Measurements from ENCODE around the gene SPATA46.
"Not testable (repeated sequence)": the region's sequence is repeated elsewhere in the genome, so short reads cannot be mapped to it uniquely, and the experiment has no call there.

SPATA46 gene

DNA sequence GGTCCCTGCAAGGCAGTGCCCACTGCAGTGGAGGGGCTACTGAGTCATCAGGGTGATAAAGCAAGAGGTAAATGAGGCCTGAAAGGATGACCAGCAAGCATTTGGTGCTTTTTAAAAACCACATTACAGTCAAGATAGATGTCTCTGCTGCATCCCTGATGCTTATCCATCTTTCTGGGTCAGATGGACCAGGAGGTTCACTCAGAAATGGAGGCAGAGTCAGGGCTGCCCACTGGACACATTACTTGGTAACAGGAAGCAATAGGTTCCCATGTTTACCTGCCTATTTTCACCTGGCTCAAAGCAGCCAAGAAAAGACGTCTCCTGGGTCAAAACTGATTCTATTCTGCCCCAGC lies 3.6 kb downstream of the SPATA46 start:
- DNase-seq = no peak

DNA sequence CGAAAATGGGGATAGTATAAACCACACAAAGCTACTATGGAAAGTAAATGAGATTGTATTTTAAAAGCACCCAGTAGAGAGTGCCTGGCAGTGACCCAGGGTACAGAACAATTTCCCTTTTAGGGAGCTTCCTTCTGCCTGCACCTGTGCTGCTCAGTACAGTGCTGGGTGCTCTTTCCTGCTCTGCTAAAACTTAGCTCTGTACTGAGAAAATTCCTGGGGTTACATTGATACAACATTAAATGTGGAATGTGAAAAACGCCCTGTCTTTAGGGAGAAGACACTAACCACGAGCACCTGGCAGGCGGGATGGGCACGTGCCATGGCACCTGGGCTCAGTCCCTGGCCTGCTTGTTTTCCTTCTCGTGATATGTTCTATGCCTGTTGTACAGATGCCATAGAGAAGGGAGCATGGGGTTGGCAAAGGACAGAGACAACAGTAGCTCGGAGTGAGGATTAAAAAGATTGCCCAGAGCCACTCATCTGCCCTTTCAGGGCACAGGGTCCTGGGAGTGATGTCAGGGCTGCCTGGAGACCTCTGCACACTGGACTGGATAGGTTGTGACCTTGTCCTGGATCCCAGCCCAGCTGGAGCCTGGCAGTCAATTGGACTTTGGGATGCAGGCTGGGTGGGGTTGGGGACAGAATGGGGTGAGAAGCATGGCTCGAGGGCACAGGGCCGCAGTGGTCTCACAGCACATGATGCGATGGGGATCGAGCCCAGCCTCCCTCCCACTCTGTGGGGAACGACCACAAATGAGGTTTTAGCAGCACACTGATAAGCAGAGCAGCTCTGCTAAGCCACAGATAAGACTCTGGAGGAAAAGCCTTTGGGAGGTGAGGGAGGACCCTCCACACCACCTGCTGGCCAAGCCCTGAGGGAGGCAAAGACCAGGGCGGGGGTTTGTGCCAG lies 4.2 kb downstream of the SPATA46 start:
- DNase-seq = no peak

DNA sequence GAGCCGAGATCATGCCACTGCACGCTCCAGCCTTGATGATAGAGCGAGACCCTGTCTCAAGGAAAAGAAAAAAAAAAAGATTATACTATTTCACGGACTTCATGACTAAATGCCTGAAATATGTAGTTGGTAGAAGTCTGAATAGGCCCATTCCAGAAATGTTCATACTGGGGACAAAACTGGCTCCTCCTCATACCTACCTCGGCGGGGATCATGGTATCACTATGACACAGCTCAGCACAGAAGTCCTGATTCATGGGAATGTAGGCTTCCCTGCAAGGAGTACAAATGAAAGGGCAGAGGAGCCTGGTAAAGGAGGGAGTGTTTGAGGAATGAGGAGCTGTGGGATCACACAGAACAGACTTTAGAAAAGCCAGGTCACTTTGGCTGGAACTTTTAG lies 5.0 kb downstream of the SPATA46 start:
- no peak for DNase-seq

DNA sequence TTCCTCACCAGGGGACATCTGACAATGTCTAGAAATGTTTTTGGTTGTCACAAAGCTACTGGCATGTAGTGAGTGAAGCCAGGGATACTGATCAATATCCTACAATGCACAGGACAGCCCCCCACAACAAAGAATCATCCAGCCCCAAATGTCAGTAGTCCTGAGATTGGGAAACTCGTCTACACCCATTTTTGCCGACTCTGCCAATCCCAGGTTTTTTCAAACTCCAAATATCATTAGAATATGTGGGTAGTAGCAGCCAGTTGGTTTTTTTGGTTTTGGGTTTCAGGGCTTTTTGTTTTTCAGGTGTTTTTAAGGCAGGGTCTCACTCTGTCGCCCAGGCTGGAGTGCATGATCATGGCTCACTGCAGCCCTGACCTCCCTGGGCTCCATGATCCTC lies 5.9 kb downstream of the SPATA46 start:
- DNase-seq = no peak

DNA sequence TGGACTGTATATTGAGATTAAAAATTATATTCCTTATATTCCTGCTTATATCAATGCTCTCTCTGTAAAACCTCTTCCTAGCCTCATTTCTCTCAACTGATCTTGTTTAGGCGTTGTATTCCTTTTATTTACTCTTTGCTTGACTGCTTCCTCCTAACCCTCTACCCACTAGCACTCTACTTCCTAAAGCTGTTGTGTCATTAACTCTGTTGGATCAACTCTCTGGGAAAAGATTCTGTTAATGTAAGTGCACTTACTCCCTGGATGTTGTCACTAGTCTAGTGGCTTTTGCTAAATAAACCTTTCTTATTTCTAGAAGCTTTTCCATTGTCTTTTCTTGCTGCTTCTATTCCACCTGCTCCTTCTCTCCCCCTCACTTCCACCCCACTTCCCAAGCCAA lies 6.5 kb downstream of the SPATA46 start:
- DNase-seq = no peak

DNA sequence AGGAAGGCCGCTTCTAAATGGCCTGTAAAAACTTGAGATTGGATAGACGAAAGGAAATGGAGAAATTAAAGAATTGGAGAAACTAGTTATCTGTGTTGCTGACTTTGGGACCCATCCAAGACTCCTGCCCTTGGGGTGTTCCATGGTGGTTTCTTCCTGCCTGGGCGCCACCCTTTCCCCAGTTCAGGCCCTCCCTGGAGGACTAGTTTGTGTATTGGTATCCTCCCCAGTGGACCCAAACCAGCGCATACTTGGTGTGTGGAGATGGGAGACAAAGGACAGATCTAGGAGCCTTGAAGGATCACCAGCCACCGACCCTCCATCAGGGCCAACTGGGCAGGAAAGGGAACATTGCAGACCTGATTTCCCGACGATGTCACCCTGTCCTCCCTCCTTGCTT lies 7.1 kb downstream of the SPATA46 start:
- no peak for DNase-seq

DNA sequence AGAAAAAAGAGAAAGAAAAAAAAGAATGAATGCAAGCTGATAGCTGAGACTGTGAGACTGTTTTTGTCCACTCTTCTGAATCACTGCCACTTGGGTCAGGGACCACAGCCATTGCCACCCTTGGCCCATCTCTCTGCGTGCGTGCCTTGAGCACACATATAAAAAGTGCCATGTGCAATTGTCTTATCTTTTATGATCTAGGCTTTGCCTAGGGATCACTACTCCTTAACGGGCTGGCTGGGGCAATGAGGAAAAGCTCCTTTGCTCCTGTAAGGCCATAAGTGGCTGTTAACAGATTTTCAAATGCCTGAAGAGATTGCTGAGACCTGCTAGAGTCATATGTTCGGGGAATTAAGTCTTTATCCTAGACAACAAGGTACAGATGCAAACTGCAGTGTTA lies 8.2 kb downstream of the SPATA46 start:
- no peak for DNase-seq

DNA sequence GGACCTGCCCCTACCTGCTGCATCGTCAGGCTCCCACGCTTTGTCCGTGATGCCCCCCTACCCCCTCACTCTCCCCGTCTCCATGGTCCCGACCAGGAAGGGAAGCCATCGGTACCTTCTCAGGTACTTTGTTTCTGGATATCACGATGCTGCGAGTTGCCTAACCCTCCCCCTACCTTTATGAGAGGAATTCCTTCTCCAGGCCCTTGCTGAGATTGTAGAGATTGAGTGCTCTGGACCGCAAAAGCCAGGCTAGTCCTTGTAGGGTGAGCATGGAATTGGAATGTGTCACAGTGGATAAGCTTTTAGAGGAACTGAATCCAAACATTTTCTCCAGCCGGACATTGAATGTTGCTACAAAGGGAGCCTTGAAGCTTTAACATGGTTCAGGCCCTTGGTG lies 8.9 kb downstream of the SPATA46 start:
- DNase-seq = no peak

DNA sequence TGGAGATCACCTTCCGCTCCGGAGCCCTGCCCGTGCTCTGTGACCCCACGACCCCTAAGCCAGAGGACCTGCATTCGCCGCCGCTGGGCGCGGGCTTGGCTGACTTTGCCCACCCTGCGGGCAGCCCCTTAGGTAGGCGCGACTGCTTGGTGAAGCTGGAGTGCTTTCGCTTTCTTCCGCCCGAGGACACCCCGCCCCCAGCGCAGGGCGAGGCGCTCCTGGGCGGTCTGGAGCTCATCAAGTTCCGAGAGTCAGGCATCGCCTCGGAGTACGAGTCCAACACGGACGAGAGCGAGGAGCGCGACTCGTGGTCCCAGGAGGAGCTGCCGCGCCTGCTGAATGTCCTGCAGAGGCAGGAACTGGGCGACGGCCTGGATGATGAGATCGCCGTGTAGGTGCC lies 9.6 kb downstream of the SPATA46 start:
- no peak for DNase-seq

DNA sequence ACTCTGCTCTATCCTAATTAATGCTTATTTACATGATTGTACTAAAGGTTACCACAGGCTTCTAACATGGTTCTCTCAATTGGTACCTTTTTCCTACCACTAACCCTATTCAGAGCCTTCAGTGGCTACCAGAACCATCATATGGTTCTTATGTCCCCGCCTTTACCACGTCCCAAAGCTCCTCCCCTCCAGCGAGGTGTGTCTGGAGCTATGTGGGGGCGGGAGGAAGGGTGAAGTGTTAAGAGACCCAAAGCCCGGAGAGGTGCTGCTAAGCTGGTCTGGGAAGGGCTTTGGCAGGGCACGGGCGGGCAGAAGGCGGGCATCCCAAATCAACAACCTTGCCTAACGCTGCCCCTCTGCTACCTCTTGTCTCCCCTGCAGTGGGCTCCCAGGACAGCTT lies 10.0 kb downstream of the SPATA46 start:
- DNase-seq = no peak

DNA sequence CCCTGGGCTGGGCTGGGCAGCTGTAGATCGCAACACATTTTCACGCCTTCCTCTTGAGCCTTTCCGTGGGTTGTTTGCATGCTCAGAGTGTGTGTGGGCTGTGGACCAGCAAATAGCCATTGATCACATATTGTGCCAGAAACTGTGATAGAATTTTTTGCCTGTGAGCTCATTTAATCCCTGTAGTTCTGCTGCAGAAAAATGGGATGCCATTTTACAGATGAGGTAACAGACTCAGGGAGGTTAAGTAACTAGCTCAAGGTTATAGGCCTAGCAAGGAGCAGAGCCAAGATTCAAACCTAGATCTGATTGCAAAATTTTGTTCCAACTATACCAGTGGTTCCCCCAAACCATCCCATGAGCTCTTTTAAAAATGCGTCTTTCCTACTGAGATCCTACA lies 10.5 kb downstream of the SPATA46 start:
- DNase-seq = no peak

DNA sequence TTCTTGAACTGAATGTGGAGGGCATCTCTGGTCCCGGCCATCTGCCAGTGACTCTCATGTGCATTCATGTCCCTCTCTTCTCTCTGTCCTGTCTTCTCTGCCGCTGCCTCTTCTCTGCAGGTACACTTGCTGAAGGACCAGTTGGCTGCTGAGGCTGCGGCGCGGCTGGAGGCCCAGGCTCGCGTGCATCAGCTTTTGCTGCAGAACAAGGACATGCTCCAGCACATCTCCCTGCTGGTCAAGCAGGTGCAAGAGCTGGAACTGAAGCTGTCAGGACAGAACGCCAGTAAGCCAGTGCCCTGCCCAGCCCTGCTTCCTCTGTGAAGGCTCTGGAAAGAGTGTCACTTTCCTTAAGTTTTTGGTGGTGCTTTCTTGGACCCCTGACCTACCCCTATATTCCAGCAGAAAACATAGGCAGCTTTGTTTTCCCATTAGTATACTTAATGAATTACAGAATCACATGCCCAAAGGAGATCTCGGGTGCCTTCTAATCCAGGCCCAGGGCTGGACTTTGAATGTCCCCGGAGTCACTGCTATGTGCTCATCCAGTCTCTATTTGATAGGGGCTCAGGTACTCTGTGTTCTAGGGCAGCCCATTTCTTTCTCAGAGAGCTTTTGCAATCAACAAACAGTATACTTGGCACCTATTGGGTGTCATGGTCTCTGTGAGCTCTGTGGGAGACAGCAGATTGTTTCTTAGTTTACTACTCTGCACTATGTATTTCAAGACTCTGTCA lies 11.2 kb downstream of the SPATA46 start:
- no peak for DNase-seq

DNA sequence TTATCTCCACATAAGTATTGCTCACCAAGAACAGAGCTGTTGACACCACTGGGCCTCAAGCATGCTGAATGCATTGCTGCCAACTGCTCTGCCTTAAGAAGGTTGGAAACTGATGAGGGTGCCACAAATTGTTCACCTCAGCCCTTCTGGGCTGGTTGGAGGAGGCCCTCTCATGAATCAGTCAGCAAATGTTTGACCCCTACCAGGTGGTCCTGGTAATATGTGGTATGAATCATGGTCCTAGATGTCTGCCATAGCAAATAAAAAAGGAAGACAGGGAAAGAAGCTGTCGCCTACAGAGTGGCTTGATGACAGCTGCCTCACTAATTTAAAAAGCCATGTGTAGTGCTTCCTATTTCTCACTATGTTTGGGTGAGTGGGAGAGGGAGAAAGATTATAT lies 12.2 kb downstream of the SPATA46 start:
- DNase-seq = peak; percentile 9

DNA sequence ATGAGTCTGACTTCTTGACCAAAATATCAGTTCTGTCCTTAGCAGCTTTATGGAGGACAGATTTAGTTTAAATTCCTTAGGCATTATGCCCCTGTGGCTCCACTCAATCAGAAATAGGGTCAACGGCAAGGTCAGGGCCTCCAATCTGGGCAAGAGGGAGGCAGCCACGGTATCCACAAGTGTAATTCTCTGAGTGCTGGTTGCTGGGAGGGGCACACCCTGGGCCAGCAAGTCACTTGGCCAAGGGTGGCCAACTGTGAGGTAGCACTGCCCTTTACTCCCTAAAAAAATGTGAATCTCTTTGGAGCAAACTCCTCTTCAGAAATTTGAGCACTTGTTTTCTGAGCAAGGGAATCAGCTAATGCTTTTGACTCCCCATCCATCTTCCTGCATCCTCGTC lies 12.8 kb downstream of the SPATA46 start:
- DNase-seq = no peak

DNA sequence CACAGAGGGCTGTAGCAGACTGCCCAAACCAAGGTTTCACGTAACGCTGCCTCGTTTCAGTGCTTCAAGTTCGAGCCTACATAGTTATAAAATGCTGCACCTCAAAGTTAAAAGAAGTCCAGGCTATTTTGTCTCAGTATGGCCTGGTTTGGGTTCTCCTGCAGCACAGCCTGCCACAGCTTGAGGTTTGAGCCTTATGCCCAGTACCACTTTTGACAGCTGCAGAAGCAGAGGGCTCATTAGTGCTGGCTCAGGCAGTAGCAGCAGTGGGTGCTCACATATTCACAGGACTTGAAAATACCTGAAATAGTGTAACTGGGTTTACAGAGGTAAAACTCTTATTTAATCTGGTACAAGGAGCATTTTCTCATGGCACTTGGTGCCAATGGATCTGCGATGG lies 15.3 kb downstream of the SPATA46 start:
- DNase-seq = no peak

DNA sequence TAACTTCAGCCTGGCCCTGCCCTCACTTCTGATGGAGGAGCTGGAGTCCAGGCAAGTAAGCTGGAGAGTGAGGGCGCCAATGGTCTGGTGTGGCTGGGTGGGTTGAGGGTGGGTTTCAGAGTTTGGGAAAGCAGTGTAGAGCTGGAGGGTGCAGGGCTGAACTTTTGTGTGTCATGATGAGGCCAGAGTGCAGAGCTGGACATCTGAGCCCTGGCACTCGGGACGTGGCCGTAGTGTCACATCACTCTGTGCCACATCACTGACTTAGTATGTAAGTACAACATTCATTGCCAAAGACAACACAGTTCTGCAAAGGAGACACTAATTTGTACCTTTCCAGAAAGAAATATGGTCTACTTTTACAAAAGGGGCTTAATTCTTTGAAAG lies 15.8 kb downstream of the SPATA46 start:
- no peak for DNase-seq

DNA sequence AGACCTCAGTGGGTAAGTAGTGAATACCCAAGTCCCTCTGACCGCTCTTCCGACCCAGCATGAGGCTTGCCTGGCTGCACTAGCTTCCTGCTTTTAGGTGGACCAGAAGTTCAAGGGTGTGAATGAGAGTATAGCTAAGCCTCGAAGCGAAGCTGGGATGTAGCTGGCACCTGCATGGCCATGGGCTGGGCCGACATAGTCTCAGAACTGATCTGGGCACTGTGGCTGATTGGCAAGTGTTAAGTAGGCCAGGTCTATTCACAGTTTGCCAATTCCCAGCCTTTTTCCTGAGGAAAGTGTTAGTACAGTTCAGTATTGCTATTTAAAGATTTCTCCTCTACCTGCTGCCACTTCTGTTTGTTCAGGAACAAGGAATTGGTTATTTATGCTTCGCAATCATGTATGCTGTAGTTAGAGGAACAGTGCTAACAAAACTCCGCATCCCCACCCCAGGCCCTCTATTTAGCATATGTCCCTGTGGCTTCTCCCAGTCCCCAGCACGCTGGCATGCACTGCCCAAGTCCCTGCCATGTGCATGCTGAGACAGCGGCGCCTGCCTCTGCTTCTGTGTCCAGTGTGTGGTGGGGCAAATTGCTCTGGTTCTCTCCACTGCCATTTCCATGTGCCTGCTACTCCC lies 16.3 kb downstream of the SPATA46 start:
- DNase-seq = no peak

DNA sequence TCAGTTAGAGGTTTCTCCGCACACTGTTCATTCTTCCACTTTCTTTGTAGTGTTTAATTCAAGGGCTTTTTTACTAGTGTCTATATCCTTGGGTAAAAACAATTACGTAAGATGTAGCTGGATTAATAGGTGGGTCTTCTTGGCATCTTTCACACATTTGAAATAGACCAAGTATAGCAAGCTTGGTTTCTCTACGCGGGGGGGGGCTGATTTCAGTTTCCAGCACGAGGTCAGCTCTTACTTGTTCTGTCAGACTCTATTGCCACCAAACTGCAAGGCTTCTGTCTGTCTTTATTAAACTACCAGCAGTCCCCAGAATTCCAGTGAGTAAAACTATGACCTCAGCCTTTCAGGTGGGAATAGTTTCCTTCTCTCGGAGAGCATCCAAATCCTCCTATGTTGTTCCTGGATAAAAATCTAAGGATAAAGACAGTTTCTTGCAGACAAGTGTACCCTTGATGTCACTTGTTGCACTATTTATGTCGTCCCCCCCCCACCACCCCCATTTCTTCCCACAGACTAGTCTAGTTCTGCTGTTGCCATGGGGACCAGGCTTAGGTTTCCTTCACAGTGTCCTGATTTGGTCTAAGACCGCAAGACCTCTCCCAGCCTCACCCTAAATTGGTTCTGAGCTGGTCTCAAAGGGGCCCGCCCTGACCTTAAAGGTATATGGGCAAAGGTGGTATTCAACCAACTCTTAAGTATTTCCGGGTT lies 17.0 kb downstream of the SPATA46 start:
- no peak for DNase-seq

DNA sequence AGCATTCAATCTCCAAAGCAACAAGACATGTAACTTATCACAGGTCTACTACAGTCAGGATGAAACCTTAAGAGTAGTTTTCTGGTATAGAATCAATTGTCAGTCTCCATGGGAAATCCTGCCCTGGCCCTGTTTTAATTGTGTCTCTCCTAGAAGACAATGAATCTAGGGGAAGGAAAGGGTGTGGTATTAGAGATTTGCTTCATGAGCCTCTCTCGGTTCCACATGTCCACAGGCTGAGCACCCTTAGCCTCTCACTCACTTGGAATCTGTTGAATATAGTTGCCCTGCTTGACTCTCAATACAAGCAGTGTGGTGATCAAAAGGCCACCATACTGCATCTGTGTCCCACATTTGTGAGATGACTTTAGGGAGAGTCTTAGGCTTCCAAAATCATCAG lies 17.7 kb downstream of the SPATA46 start:
- no peak for DNase-seq

DNA sequence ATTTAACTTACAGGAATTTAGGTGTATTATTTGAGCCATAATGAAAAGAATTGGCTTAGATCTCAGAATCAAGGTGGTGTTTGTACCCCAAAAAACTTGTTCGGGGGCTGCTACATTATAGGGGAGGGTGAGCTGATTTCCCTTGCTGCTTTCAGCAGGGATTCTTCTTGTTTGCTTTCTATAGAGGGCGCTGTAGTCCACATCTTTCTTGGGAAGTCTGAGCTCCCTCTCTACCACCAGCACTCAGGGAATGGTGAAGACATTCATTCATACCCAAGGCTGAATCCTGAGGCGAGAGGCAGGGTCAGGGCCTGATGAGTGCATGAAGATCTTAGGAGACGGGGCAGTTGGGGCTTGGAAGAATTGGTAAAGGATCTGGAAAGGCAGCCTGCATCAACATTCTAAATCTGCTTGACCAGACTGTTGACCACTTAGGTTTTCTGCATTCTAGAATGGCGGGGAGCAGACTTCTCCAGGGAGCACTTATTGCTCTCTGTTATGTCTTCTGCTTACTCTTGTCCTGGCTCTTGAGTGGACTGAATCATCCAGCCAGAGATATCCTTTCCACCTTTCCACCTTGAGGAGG lies 18.9 kb downstream of the SPATA46 start:
- peak; percentile 23 for DNase-seq

DNA sequence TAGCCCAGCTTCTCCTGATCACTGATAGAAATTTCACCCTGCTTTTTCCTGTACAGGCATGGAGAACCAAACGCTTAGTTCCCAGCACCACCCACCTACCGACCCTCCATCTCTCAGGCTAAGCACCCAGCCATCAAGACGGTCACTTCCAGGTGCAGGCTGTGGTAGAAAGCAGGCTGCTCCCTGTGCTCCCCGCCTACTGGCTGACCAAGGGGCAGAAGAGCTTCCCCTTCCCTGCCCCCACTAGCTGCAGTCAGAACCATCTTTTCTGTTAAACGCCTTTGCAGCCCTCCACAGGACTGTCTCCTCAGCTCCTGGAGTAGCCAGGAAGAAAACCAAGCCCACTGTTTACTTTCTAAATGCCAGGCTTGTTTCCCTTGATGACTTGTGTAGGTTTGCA lies 23.0 kb downstream of the SPATA46 start:
- DNase-seq = no peak

DNA sequence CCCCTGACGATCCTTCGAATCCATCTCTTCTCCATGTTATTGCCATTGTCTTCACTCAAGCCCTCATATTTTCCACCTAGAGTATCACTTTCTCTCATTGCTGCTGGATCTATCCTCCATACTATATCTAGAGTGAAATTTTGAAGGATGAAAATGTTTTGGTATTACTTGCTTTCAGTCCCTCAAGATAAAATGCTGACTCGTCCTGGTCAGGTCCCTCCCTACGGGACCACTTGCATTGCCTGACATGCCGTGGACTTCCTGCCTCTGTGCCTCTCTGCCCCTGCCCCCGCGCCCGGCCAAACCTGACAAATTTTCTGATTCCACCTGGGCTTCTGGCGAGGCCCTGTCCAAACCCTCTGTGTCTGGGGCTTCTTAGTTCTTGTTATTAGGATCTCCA lies 23.6 kb downstream of the SPATA46 start:
- DNase-seq = no peak

DNA sequence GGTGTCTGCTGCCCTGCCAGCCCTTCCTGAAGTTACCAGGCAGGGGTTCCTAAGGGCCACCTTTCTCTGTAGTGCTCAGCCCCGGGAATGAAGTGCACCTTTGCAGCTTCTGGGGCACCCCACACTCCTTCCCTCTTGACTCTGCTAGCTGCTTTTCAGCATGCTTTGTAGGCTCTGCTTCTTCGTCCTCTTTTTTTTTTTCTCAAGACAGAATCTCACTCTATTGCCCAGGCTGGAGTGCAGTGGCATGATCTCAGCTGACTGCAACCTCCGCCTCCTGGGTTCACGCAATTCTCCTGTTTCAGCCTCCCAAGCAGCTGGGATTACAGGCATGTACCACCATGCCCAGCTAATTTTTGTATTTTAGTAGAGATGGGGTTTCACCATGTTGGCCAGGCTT lies 24.8 kb downstream of the SPATA46 start:
- not testable (repeated sequence) for DNase-seq
